Tibial nerve (tissue), 4 donors: Measurements from ENCODE around the gene PIAS2. TPM values are rescaled to one million over a fixed set of nuclear protein-coding genes. Genes with fewer than 3 reads are reported as not detected.
"Not testable (repeated sequence)": the region's sequence is repeated elsewhere in the genome, so short reads cannot be mapped to it uniquely, and the experiment has no call there.

ENCODE experiments used
- DNase-seq, 2 donors: peaks; one replicate each; pipeline ENCODE4 v3.0.0-alpha.2; 2019; ENCODE audit warnings: low spot score in 2 of 2
- H3K27ac ChIP-seq, 4 donors: fragments of 200-600 bp; sonication (generic) in 3 of 4; one replicate each; pipeline ENCODE4 v1.5.1; 2017 to 2019; ENCODE audit warnings: mild to moderate bottlenecking in 1 of 4
- H3K27me3 ChIP-seq, 2 donors: fragments of 200-600 bp; sonication (generic) in 1 of 2; one replicate each; pipeline versions ENCODE4 v1.5.1 to v1.6.0; 2017 to 2019
- H3K36me3 ChIP-seq, 3 donors: fragments of 200-600 bp; sonication (generic); one replicate each; pipeline ENCODE4 v1.5.1; 2018 to 2019
- H3K4me1 ChIP-seq, 4 donors: fragments of 200-600 bp; sonication (generic) in 3 of 4; one replicate each; pipeline ENCODE4 v1.5.1; 2017 to 2019
- H3K4me3 ChIP-seq, 4 donors: fragments of 200-600 bp; sonication (generic) in 3 of 4; one replicate each; pipeline ENCODE4 v1.5.1; 2017 to 2019; ENCODE audit warnings: mild to moderate bottlenecking in 1 of 4, moderate library complexity in 1 of 4
- H3K9me3 ChIP-seq, 4 donors: fragments of 200-600 bp; sonication (generic) in 3 of 4; one replicate each; pipeline ENCODE4 v1.5.1; 2017 to 2019
- EP300 ChIP-seq, 2 donors: sonication (generic); formaldehyde crosslinking; IDR thresholded peaks; one replicate each; pipeline ENCODE4 v1.6.1; 2017; ENCODE audit warnings: antibody characterized with exemption in 2 of 2, mild to moderate bottlenecking in 1 of 2
- POLR2A ChIP-seq, 2 donors: fragments of 450-650 bp; IDR thresholded peaks; one replicate each; pipeline ENCODE4 v1.6.1; 2017; ENCODE audit warnings: antibody characterized with exemption in 2 of 2, mild to moderate bottlenecking in 2 of 2, moderate library complexity in 2 of 2
- WGBS, 2 donors: methylation state at CpG; one replicate each; pipeline ENCODE4 v1.1.5; 2018; 5-methylcytosine and 5-hydroxymethylcytosine counted together
- total RNA-seq, 4 donors: library from RNA; depleted of rRNA; stranded (reverse); fragments of >200 nt; gene quantifications; one replicate each; pipeline ENCODE4 v1.1.0, GENCODE V29; 2016
- TF ChIP-seq, protein P1 (sequence below), 5 experiments: fragments of 200-600 bp in 3 of 5; fragments of 450-650 bp in 2 of 5; sonication (generic) in 3 of 5; IDR thresholded peaks; one replicate each; pipeline ENCODE4 v1.5.1; 2016 to 2019; ENCODE audit warnings: antibody characterized with exemption in 5 of 5, mild to moderate bottlenecking in 3 of 5, moderate library complexity in 2 of 5

The PIAS2 gene
- total RNA-seq, 4 donors from 2014 or later: 18.8 to 25.3 (median 22.0) TPM

DNA sequence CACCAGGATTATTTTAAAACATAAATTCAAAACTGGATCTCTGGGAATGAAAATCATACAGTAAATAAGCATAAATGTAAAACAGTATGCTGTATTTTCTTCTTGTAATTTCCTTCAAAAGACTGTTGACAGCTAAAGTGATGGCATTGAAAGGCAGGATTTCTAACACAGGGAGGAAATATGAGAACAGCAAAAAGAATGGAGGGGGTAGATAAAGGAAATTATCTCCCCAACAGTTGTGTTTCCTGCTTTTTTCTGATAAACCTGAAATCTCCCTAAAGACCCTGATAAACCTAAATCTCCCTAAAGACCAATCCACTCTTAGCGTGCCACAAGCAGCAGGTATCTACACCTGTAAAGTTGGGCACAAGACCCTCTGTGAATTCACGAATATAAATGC lies 50.8 kb downstream of the PIAS2 start:
- TF ChIP-seq EP300 (IDR thresholded peaks at IDR 0.05): no peak
- no peak for TF ChIP-seq POLR2A (IDR thresholded peaks at IDR 0.05)
- TF ChIP-seq, protein P1, sequence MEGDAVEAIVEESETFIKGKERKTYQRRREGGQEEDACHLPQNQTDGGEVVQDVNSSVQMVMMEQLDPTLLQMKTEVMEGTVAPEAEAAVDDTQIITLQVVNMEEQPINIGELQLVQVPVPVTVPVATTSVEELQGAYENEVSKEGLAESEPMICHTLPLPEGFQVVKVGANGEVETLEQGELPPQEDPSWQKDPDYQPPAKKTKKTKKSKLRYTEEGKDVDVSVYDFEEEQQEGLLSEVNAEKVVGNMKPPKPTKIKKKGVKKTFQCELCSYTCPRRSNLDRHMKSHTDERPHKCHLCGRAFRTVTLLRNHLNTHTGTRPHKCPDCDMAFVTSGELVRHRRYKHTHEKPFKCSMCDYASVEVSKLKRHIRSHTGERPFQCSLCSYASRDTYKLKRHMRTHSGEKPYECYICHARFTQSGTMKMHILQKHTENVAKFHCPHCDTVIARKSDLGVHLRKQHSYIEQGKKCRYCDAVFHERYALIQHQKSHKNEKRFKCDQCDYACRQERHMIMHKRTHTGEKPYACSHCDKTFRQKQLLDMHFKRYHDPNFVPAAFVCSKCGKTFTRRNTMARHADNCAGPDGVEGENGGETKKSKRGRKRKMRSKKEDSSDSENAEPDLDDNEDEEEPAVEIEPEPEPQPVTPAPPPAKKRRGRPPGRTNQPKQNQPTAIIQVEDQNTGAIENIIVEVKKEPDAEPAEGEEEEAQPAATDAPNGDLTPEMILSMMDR (IDR thresholded peaks at IDR 0.05): no peak
- peaks cover 0 to 33% (median 0%) of the 10 kb centered on the region in 3 donors for H3K36me3 ChIP-seq
- DNase-seq: no peak
- WGBS, 2 donors: 78 to 85% methylated on average over 2 of the region's 2 CpGs
- H3K4me1 ChIP-seq: no peaks in the 10 kb centered on the region
- H3K27ac ChIP-seq: no peak overlapping the region
- H3K4me3 ChIP-seq: no peak overlapping the region
- peaks cover 0 to 28% (median 4%) of the 10 kb centered on the region in 4 donors for H3K9me3 ChIP-seq
- H3K27me3 ChIP-seq: no peaks in the 10 kb centered on the region

DNA sequence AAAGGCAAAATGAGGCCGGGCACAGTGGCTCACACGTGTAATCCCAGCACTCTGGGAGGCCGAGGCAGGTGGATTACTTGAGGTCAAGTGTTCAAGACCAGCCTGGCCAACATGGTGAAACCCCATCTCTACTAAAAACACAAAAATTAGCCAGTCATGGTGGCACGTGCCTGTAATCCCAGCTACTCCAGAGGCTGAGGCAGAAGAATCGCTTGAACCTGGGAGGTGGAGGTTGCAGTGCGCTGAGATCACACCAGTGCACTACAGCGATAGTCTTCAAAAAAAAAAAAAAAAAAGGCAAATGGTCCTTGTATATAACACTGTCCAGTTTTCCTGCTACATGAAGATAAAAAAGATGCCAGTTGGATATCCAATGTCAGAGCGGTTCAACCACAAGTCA lies 52.1 kb downstream of the PIAS2 start:
- H3K4me1 ChIP-seq, H3K4me3 ChIP-seq, H3K27me3 ChIP-seq, H3K27ac ChIP-seq, DNase-seq: not testable (repeated sequence)
- peaks cover 0 to 28% (median 4%) of the 10 kb centered on the region in 4 donors for H3K9me3 ChIP-seq
- 95 to 96% methylated on average over 8 of the region's 8 CpGs for WGBS, 2 donors
- H3K36me3 ChIP-seq: peaks cover 0 to 26% (median 0%) of the 10 kb centered on the region in 3 donors

DNA sequence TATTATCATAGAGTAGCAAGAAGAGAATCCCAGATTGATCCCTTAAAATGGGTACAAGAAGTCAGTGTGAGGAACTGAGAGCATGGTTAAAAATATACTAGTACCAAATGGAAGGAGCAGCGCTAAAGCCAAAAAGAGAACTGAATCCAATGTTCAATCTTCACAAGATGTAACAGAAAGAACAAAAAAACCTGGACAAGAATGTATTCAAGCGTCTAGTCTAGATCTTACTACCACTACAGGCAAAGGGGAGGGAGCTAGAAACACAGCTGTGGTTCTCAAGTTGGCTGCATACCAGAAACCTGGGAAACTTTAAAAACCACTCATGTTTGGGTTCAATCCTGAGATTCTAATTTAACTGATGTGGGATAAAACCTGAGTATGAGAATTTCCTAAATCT lies 57.5 kb downstream of the PIAS2 start:
- Histone ChIP-seq H3K4me3 (no peak overlapping the region), H3K27me3 (no peaks in the 10 kb centered on the region), H3K9me3 (no peaks in the 10 kb centered on the region), H3K4me1 (peaks cover 0 to 16% (median 2%) of the 10 kb centered on the region in 4 donors), H3K27ac (no peak overlapping the region), H3K36me3 (peaks cover 0 to 3% (median 0%) of the 10 kb centered on the region in 3 donors)
- WGBS, 2 donors: 51 to 72% methylated on average over 2 of the region's 2 CpGs
- DNase-seq: no peak
- TF ChIP-seq, protein P1 (IDR thresholded peaks at IDR 0.05): no peak
- TF ChIP-seq POLR2A (IDR thresholded peaks at IDR 0.05) (no peak), EP300 (IDR thresholded peaks at IDR 0.05) (no peak)

DNA sequence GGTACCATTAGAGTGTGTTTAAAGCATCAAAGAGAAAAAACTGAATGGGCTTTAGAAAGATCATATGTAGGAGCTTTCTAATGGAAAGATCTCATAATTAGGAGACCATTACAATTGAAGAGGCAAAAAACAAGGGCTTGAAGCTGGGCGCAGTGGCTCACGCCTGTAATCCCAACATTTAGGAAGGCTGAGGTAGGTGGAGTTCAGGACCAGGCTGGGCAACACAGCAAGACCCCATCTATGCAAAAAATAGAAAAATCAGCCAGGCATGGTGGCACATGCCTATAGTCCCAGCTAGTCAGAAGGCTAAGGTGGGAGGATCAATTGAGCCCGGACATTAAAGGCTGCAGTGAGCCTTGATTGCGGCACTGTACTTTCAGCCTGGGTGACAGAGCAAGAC lies 59.0 kb downstream of the PIAS2 start:
- no peak for DNase-seq
- H3K27me3 ChIP-seq: no peaks in the 10 kb centered on the region
- no peak overlapping the region for H3K27ac ChIP-seq
- WGBS, 2 donors: 94 to 99% methylated on average over 4 of the region's 4 CpGs
- peaks cover 0 to 16% (median 2%) of the 10 kb centered on the region in 4 donors for H3K4me1 ChIP-seq
- H3K36me3 ChIP-seq: peaks cover 0 to 19% (median 0%) of the 10 kb centered on the region in 3 donors
- TF ChIP-seq EP300 (IDR thresholded peaks at IDR 0.05) (no peak), POLR2A (IDR thresholded peaks at IDR 0.05) (no peak)
- TF ChIP-seq, protein P1 (IDR thresholded peaks at IDR 0.05): no peak
- H3K9me3 ChIP-seq: no peaks in the 10 kb centered on the region
- no peak overlapping the region for H3K4me3 ChIP-seq

DNA sequence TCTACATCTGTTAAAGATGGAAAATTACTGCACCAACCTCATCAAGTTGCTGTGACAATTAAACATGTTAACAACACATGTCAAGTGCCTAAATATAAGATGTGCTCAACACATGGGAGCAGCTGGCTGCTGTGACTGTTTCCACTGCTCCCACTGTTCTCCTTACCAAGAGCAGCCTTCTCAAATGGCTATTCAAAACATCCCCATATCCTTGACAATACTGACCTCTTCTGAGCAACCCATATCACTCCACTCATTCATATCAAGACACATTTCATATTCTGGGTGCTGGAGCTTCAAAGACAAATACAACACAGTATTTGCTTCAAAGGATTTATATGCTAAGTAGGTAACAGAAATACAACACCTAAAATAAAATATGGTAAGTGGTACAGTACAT lies 60.3 kb downstream of the PIAS2 start:
- no peak for DNase-seq
- no peak overlapping the region for H3K27ac ChIP-seq
- no peak for TF ChIP-seq POLR2A (IDR thresholded peaks at IDR 0.05)
- TF ChIP-seq EP300 (IDR thresholded peaks at IDR 0.05): no peak
- TF ChIP-seq, protein P1 (IDR thresholded peaks at IDR 0.05): no peak
- no peaks in the 10 kb centered on the region for H3K27me3 ChIP-seq
- H3K9me3 ChIP-seq: no peaks in the 10 kb centered on the region
- H3K36me3 ChIP-seq: peaks cover 0 to 17% (median 0%) of the 10 kb centered on the region in 3 donors
- H3K4me3 ChIP-seq: no peak overlapping the region
- peaks cover 0 to 18% (median 2%) of the 10 kb centered on the region in 4 donors for H3K4me1 ChIP-seq

DNA sequence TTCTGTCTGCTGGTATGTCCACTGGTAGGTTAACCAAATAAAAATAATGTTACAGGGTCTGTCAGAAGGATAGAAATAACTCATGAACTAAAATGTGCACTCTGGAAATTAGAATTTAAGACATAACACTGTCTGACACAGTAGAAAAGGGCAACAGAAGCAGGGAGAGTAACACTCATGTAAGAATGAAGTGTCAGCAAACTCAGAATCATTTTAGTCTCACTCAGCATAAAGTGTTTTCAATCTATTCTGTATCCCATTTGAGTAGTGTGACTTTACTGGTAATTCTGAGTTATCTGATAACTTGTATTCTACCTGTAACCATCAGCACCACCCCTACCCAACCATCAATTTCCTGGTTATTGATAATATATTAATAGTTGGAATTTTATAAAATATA lies 68.3 kb downstream of the PIAS2 start:
- no peaks in the 10 kb centered on the region for H3K9me3 ChIP-seq
- H3K4me1 ChIP-seq: peaks cover 0 to 14% (median 0%) of the 10 kb centered on the region in 4 donors
- H3K4me3 ChIP-seq: no peak overlapping the region
- H3K27me3 ChIP-seq: no peaks in the 10 kb centered on the region
- TF ChIP-seq POLR2A (IDR thresholded peaks at IDR 0.05): no peak
- TF ChIP-seq EP300 (IDR thresholded peaks at IDR 0.05): no peak
- TF ChIP-seq, protein P1 (IDR thresholded peaks at IDR 0.05): no peak
- peaks cover 0 to 8% (median 0%) of the 10 kb centered on the region in 3 donors for H3K36me3 ChIP-seq
- H3K27ac ChIP-seq: no peak overlapping the region
- DNase-seq: no peak
